GM12873 (cell line): Measurements from ENCODE around the gene RAD23B.

Experiments
- CTCF ChIP-seq: IDR thresholded peaks from 2 replicates; pipeline ENCODE4 v1.5.1; 2012; ENCODE audit warnings: low read depth, mild to moderate bottlenecking, moderate library complexity, low read length, control low read depth; ENCODE audit not compliant: insufficient read depth; ENCODE audit errors: missing control alignments

Gene RAD23B

GRCh38 chr9:107299437-107299836, 16.4 kb downstream of the RAD23B start:
- TF ChIP-seq CTCF: peak; percentile 6

DNA sequence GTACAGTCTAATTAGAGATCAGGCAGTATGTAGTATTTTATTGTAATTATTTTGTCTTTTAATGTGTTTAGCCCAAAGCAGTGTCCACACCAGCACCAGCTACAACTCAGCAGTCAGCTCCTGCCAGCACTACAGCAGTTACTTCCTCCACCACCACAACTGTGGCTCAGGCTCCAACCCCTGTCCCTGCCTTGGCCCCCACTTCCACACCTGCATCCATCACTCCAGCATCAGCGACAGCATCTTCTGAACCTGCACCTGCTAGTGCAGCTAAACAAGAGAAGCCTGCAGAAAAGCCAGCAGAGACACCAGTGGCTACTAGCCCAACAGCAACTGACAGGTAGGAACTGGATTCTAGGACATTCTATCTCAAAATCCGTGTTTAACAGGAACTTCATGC, 23.2 kb downstream of the RAD23B start:
- no peak for TF ChIP-seq CTCF

DNA sequence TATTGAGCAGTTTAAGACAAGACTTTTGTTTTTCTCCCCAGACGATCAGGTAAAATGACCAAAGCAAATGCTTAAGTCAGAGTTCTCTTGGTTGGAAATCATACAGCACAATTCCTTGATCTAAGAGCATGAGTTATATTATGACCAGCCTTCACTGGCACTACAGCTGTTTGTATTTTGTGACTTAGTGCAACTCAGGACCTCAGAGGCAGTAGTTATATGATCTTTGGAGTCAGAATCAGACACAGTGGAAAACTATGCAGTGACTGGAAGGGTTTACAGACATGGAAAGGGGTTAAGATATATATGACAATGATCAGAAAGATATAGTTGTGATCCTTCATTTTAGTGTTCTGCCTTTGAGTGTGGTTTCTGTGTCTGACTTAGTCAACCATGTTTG, 24.3 kb downstream of the RAD23B start:
- TF ChIP-seq CTCF: no peak

DNA sequence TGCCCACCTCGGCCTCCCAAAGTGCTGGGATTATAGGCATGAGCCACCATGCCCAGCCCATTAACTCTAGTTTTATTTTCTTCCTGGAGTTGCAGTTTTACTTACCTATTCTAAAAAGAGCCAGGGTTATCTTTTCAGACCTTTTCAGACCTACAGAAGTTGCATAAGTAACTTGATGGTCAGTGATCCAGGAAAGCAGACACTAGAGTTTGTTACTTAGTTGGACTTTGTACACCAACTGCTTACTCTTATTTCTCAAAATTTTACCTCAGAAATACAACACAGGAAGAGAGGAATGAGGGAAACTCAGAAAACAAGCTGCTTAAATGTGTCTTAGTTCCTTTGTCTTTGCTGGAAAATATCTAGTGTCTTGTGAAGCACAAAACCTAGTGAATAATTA, 25.4 kb downstream of the RAD23B start:
- no peak for TF ChIP-seq CTCF

- TF ChIP-seq CTCF: no peak
Measured at GRCh38 chr9:107309271-107309670, 26.2 kb downstream of the RAD23B start.

GRCh38 chr9:107312376-107313050, 29.4 kb downstream of the RAD23B start:
- TF ChIP-seq CTCF: no peak

- TF ChIP-seq CTCF: no peak
Measured at GRCh38 chr9:107313555-107314096, 30.5 kb downstream of the RAD23B start.
